Effector memory CD4-positive, alpha-beta T cell (primary cell): ENCODE measurements around the gene PCDH10.
"Not testable (repeated sequence)": the region's sequence is repeated elsewhere in the genome, so short reads cannot be mapped to it uniquely, and the experiment has no call there.

Experiments used
- DNase-seq, 3 donors: peaks; one replicate each; pipeline ENCODE4 v3.0.0-alpha.2; 2020
- H3K27ac ChIP-seq: 2 replicates; pipeline ENCODE4 v1.7.0; 2013; ENCODE audit warnings: mild to moderate bottlenecking, low read length, moderate library complexity; ENCODE audit not compliant: insufficient read depth, poor library complexity, severe bottlenecking
- H3K27me3 ChIP-seq: replicated peaks from 2 replicates; pipeline ENCODE4 v1.7.0; 2013; ENCODE audit warnings: mild to moderate bottlenecking, low read length; ENCODE audit not compliant: insufficient read depth, control insufficient read depth, poor library complexity, severe bottlenecking
- H3K36me3 ChIP-seq: 2 replicates; pipeline ENCODE4 v1.7.0; 2013; ENCODE audit warnings: mild to moderate bottlenecking, low read length, moderate library complexity; ENCODE audit not compliant: control insufficient read depth, insufficient read depth
- H3K4me1 ChIP-seq: 2 replicates; pipeline ENCODE4 v1.7.0; 2013; ENCODE audit warnings: low read length, mild to moderate bottlenecking; ENCODE audit not compliant: control insufficient read depth, insufficient read depth, poor library complexity, severe bottlenecking
- H3K4me3 ChIP-seq: 2 replicates; pipeline ENCODE4 v1.7.0; 2013; ENCODE audit warnings: low read length, low read depth, mild to moderate bottlenecking; ENCODE audit not compliant: insufficient read depth, poor library complexity, severe bottlenecking
- H3K9me3 ChIP-seq: 2 replicates; pipeline ENCODE4 v1.7.0; 2013; ENCODE audit warnings: mild to moderate bottlenecking, low read length, moderate library complexity; ENCODE audit not compliant: control insufficient read depth

The PCDH10 gene

GRCh38 chr4:133208694-133209285 is 59.7 kb downstream of the PCDH10 start:
- H3K36me3 ChIP-seq: no peaks in the 10 kb centered on the region
- no peaks in the 10 kb centered on the region for H3K9me3 ChIP-seq
- DNase-seq: no peak
- H3K4me3 ChIP-seq: no peak overlapping the region
- no peak overlapping the region for H3K27ac ChIP-seq
- H3K27me3 ChIP-seq: no peaks in the 10 kb centered on the region
- H3K4me1 ChIP-seq: no peaks in the 10 kb centered on the region

GRCh38 chr4:133233922-133234321 is 84.8 kb downstream of the PCDH10 start:
- Histone ChIP-seq H3K4me1 (no peaks in the 10 kb centered on the region), H3K27me3 (no peaks in the 10 kb centered on the region), H3K27ac (no peak overlapping the region), H3K4me3 (no peak overlapping the region), H3K36me3 (no peaks in the 10 kb centered on the region), H3K9me3 (no peaks in the 10 kb centered on the region)
- no peak for DNase-seq

- not testable (repeated sequence) for H3K27me3 ChIP-seq, H3K4me1 ChIP-seq, H3K27ac ChIP-seq, H3K36me3 ChIP-seq, H3K4me3 ChIP-seq, H3K9me3 ChIP-seq, DNase-seq
These were observed 91.4 kb downstream of the PCDH10 start for GRCh38 chr4:133240451-133240850.
